GM23248 (cell line): ENCODE data around the gene SEL1L.

Source experiments
- EZH2 ChIP-seq: fragments of 200-600 bp; sonication (generic); IDR thresholded peaks from 2 replicates; pipeline ENCODE4 v1.6.1; 2018; ENCODE audit warnings: antibody characterized with exemption, mild to moderate bottlenecking; ENCODE audit not compliant: insufficient read depth, poor library complexity, severe bottlenecking
- EZH2phosphoT487 ChIP-seq: fragments of 200-600 bp; sonication (generic); IDR thresholded peaks from 2 replicates; pipeline ENCODE4 v1.6.1; 2018; ENCODE audit warnings: antibody characterized with exemption, moderate library complexity, mild to moderate bottlenecking, low read depth; ENCODE audit not compliant: insufficient read depth

DNA sequence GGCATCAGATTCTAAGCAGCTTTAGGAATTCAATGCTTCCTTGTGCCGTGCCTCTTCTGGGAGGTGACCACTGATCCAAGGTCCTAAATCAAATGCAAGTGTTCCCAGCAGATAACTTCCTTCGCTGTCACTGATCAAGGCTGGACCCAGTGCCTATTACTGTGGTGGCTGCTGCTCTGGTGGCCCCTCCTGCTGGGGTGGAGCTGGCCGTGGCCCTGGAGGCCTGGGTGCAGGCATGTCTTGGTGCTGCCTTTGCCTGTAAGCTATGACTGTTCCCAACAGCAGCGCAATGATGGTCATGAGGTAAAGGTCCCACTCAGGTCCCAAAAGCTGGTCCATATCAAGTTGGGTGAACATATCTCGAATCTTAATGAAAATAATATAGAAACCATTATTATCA is 56.8 kb downstream of the SEL1L start:
- no peak for TF ChIP-seq EZH2
- no peak for TF ChIP-seq EZH2phosphoT487
